ENCODE results near the gene PNRC2.

Gene PNRC2

GRCh38 chr1:23959461-23960290, at the start of gene PNRC2:
TSS of gene PNRC2 (plus strand) at chr1:23959828. CDS start at chr1:23961458, 1,630 bp downstream.
- peak; percentile 96 for DNase-seq

- DNase-seq = no peak
These were observed 49.5 kb upstream of the PNRC2 start for GRCh38 chr1:23910144-23910543.

GRCh38 chr1:23910553-23911246, 48.9 kb upstream of the PNRC2 start:
- DNase-seq = no peak

- no peak for DNase-seq
These were observed 47.7 kb upstream of the PNRC2 start for GRCh38 chr1:23911921-23912320.

GRCh38 chr1:23913212-23913880, 46.3 kb upstream of the PNRC2 start, which contains the start of gene CNR2:
TSS of gene CNR2 (minus strand) at chr1:23913362. CDS start at chr1:23875617, 37,745 bp downstream.
- no peak for DNase-seq

GRCh38 chr1:23914921-23915320, 44.7 kb upstream of the PNRC2 start:
- DNase-seq = no peak

GRCh38 chr1:23915466-23915865, 44.2 kb upstream of the PNRC2 start:
- no peak for DNase-seq

- no peak for DNase-seq
These were observed 43.2 kb upstream of the PNRC2 start for GRCh38 chr1:23916209-23917131.

- no peak for DNase-seq
These were observed 37.2 kb upstream of the PNRC2 start for GRCh38 chr1:23922321-23922943.

GRCh38 chr1:23923592-23924499, 35.8 kb upstream of the PNRC2 start:
- DNase-seq = no peak

GRCh38 chr1:23924601-23925000, 35.0 kb upstream of the PNRC2 start:
- DNase-seq = no peak

GRCh38 chr1:23925279-23925678, 34.3 kb upstream of the PNRC2 start:
- no peak for DNase-seq

GRCh38 chr1:23927097-23927496, 32.5 kb upstream of the PNRC2 start:
- no peak for DNase-seq

GRCh38 chr1:23928789-23929188, 30.8 kb upstream of the PNRC2 start:
- DNase-seq = no peak

- no peak for DNase-seq
These were observed 29.4 kb upstream of the PNRC2 start for GRCh38 chr1:23930270-23930669.

GRCh38 chr1:23930861-23931490, 28.7 kb upstream of the PNRC2 start:
- DNase-seq = no peak

- DNase-seq = no peak
These were observed 28.1 kb upstream of the PNRC2 start for GRCh38 chr1:23931491-23931880.

GRCh38 chr1:23936481-23937176, 23.0 kb upstream of the PNRC2 start:
- no peak for DNase-seq

GRCh38 chr1:23947366-23947765, 12.3 kb upstream of the PNRC2 start:
- DNase-seq = no peak

- DNase-seq = no peak
These were observed 6.6 kb upstream of the PNRC2 start for GRCh38 chr1:23953020-23953419.

Data from NCI-H1105 (cell line).